ENCODE data around the gene ETV4.

The ETV4 gene

DNA sequence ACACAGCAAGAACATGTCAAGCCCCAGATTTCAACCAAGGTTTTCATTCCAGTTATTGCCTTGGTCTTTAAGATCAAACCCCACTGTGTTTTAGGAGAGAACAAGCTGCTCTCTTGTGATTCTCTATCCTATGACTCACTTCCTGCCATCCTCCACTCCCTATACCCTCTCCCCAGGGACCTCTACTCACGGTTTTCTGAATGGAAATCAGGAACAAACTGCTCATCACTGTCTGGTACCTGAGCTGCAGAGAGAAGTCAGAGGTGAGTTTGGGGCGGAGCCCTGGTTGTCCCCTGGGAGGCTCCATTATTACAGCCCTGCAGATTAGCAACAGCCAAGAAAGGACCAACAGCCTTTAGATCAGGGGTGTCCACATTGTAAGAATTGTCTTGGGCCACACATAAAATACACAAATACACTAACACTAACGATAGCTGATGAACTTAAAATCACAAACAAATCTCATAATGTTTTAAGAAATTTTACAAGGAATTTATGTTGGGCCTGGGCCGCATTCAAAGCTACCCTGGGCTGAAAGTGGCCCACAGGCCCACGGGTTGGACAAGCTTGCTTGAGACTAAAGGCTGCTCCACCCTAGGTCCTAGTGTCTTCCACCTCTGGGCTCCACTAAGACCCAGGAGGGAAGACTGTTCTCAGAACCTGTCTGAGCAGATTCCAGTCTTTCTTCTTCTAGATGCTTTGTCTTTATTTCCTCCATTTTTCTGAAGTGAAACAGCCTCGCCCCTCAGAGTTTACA, 9.7 kb downstream of the ETV4 start:
- no peaks in the 10 kb centered on the region for H3K9me3 ChIP-seq (ENCODE audit: control insufficient read depth, low read length)
- peak; percentile 83 for DNase-seq (ENCODE audit: low read depth)
- no peak overlapping the region for H3K4me3 ChIP-seq (ENCODE audit: low read length)
- H3K9ac ChIP-seq (ENCODE audit: low read length) = no peak overlapping the region
- no peaks in the 10 kb centered on the region for H3K36me3 ChIP-seq (ENCODE audit: control insufficient read depth, insufficient read depth, low read length, severe bottlenecking)
- H3K27me3 ChIP-seq (replicated peaks; ENCODE audit: control insufficient read depth, insufficient read depth, low read length) = no peaks in the 10 kb centered on the region
- H3K4me1 ChIP-seq (ENCODE audit: control insufficient read depth, insufficient read depth, low read length) = peaks cover 15% of the 10 kb centered on the region

DNA sequence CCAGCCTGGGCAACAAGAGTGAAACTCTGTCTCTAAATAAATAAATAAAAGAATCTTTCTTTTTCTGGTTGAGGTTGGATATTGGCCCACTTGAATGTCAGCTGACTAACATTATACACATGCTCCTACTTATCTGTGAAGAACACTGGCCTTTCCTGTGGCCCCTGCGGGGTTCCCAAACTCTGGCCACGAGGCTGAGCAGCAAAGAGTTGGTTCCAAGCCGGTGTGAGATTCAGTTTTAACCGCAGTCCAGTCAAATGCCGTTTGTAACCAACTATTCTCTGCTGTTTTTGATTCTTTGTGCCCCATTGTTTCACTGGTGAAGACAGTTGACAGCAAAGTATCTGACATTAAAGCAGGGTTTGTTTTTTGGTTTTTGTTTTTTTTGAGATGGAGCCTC, 11.2 kb downstream of the ETV4 start:
- H3K4me3 ChIP-seq (ENCODE audit: low read length) = no peak overlapping the region
- no peaks in the 10 kb centered on the region for H3K36me3 ChIP-seq (ENCODE audit: control insufficient read depth, insufficient read depth, low read length, severe bottlenecking)
- no peak overlapping the region for H3K9ac ChIP-seq (ENCODE audit: low read length)
- no peaks in the 10 kb centered on the region for H3K27me3 ChIP-seq (replicated peaks; ENCODE audit: control insufficient read depth, insufficient read depth, low read length)
- no peaks in the 10 kb centered on the region for H3K9me3 ChIP-seq (ENCODE audit: control insufficient read depth, low read length)
- H3K4me1 ChIP-seq (ENCODE audit: control insufficient read depth, insufficient read depth, low read length) = peaks cover 24% of the 10 kb centered on the region
- DNase-seq (ENCODE audit: low read depth) = no peak

GRCh38 chr17:43533699-43534098, 12.4 kb downstream of the ETV4 start:
- Histone ChIP-seq H3K36me3 (ENCODE audit: control insufficient read depth, insufficient read depth, low read length, severe bottlenecking) (no peaks in the 10 kb centered on the region), H3K4me3 (ENCODE audit: low read length) (no peak overlapping the region), H3K9me3 (ENCODE audit: control insufficient read depth, low read length) (no peaks in the 10 kb centered on the region), H3K9ac (ENCODE audit: low read length) (no peak overlapping the region), H3K27me3 (replicated peaks; ENCODE audit: control insufficient read depth, insufficient read depth, low read length) (no peaks in the 10 kb centered on the region), H3K4me1 (ENCODE audit: control insufficient read depth, insufficient read depth, low read length) (peaks cover 30% of the 10 kb centered on the region)
- DNase-seq (ENCODE audit: low read depth) = no peak

- Histone ChIP-seq H3K4me1 (ENCODE audit: control insufficient read depth, insufficient read depth, low read length) (peaks cover 35% of the 10 kb centered on the region), H3K9ac (ENCODE audit: low read length) (no peak overlapping the region), H3K27me3 (replicated peaks; ENCODE audit: control insufficient read depth, insufficient read depth, low read length) (no peaks in the 10 kb centered on the region), H3K4me3 (ENCODE audit: low read length) (no peak overlapping the region), H3K9me3 (ENCODE audit: control insufficient read depth, low read length) (no peaks in the 10 kb centered on the region), H3K36me3 (ENCODE audit: control insufficient read depth, insufficient read depth, low read length, severe bottlenecking) (no peaks in the 10 kb centered on the region)
- DNase-seq (ENCODE audit: low read depth) = no peak
Measured at GRCh38 chr17:43532581-43532980, 13.6 kb downstream of the ETV4 start.

- Histone ChIP-seq H3K9me3 (ENCODE audit: control insufficient read depth, low read length) (no peaks in the 10 kb centered on the region), H3K9ac (ENCODE audit: low read length) (no peak overlapping the region), H3K4me1 (ENCODE audit: control insufficient read depth, insufficient read depth, low read length) (peaks cover 35% of the 10 kb centered on the region), H3K36me3 (ENCODE audit: control insufficient read depth, insufficient read depth, low read length, severe bottlenecking) (peaks cover 3% of the 10 kb centered on the region), H3K4me3 (ENCODE audit: low read length) (no peak overlapping the region), H3K27me3 (replicated peaks; ENCODE audit: control insufficient read depth, insufficient read depth, low read length) (no peaks in the 10 kb centered on the region)
- DNase-seq (ENCODE audit: low read depth) = no peak
Measured at GRCh38 chr17:43531955-43532354, 14.2 kb downstream of the ETV4 start.

DNA sequence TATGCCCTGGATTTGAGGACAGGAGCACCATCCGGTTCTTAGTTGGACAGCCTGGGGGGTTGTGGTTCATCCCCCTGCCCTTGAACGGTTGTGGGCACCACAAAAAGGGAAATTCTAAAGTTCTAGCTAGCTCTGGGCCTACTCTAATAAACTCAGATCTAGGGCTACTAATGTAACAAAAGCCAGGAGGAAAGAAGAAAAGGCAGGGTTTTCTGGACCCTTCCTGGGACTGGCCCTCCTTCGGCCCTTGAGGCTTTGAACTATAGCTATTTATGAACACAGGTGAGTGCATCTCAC, 15.1 kb downstream of the ETV4 start:
- no peak for DNase-seq (ENCODE audit: low read depth)
- Histone ChIP-seq H3K9ac (ENCODE audit: low read length) (no peak overlapping the region), H3K4me1 (ENCODE audit: control insufficient read depth, insufficient read depth, low read length) (peaks cover 33% of the 10 kb centered on the region), H3K27me3 (replicated peaks; ENCODE audit: control insufficient read depth, insufficient read depth, low read length) (no peaks in the 10 kb centered on the region), H3K36me3 (ENCODE audit: control insufficient read depth, insufficient read depth, low read length, severe bottlenecking) (peaks cover 5% of the 10 kb centered on the region), H3K9me3 (ENCODE audit: control insufficient read depth, low read length) (no peaks in the 10 kb centered on the region), H3K4me3 (ENCODE audit: low read length) (no peak overlapping the region)

DNA sequence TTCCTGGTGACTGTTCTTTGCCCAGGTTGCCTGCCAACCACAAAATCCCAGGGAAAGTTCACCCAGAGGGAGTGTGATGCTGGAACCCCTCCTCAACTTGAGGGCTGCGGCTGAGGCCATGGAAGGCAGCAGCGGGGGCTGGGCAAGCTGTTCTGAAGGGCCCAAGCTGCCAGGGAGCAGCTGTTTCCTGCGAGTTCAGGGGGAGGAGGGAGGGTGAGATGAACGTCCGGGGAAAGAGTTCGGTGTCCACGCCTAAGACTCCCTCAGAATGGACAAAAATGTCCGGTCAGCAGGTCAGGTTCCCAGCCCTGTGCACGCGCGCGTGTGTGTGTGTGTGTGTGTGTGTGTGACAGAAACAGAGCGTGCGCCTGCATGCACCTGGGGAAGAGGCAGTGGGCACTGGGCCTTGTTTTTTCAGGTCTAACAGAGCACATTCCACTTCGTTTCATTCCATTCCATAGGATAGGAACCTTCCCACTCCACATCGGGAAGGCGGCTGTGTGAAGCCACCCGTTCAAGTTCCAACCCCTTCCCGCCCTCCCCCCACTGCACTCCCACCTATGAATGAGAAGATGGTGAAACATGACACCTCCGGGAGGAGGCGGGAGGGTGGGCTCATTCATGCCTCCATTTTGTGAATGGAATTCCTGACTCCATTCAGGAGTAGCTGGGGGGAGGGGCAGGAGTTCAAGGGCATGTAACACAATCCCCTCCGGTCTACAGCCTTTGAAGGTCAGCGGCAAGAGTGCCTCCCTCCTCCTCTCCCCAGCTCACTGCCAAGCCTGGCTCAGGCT, 15.7 kb downstream of the ETV4 start:
- DNase-seq (ENCODE audit: low read depth) = peak; percentile 82
- Histone ChIP-seq H3K4me1 (ENCODE audit: control insufficient read depth, insufficient read depth, low read length) (peaks cover 28% of the 10 kb centered on the region), H3K4me3 (ENCODE audit: low read length) (no peak overlapping the region), H3K9ac (ENCODE audit: low read length) (peak overlapping the region; percentile 44), H3K9me3 (ENCODE audit: control insufficient read depth, low read length) (no peaks in the 10 kb centered on the region), H3K36me3 (ENCODE audit: control insufficient read depth, insufficient read depth, low read length, severe bottlenecking) (peaks cover 5% of the 10 kb centered on the region), H3K27me3 (replicated peaks; ENCODE audit: control insufficient read depth, insufficient read depth, low read length) (no peaks in the 10 kb centered on the region)

DNA sequence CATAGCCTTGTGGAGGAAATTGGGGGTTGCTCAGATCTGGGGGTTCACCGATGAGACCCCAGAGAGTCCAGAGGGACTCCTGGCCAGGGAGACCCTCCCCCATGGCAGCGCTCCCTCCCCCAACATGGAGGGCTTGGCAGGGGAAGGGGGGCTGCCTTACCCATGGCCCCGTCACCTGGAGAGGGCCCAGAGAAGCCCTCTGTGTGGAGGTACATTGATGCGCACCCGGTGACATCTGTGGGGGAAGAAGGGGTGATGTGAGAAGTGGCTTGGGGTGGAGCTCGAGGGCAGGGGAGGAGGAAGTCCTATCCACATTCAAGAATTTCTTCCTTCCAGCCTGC, 16.2 kb downstream of the ETV4 start:
- Histone ChIP-seq H3K4me1 (ENCODE audit: control insufficient read depth, insufficient read depth, low read length) (peaks cover 28% of the 10 kb centered on the region), H3K9ac (ENCODE audit: low read length) (peak overlapping the region; percentile 44), H3K27me3 (replicated peaks; ENCODE audit: control insufficient read depth, insufficient read depth, low read length) (no peaks in the 10 kb centered on the region), H3K4me3 (ENCODE audit: low read length) (no peak overlapping the region), H3K36me3 (ENCODE audit: control insufficient read depth, insufficient read depth, low read length, severe bottlenecking) (peaks cover 11% of the 10 kb centered on the region), H3K9me3 (ENCODE audit: control insufficient read depth, low read length) (no peaks in the 10 kb centered on the region)
- no peak for DNase-seq (ENCODE audit: low read depth)

GRCh38 chr17:43528988-43529814, 16.9 kb downstream of the ETV4 start:
- no peaks in the 10 kb centered on the region for H3K9me3 ChIP-seq (ENCODE audit: control insufficient read depth, low read length)
- H3K4me3 ChIP-seq (ENCODE audit: low read length) = no peak overlapping the region
- H3K9ac ChIP-seq (ENCODE audit: low read length) = no peak overlapping the region
- peaks cover 18% of the 10 kb centered on the region for H3K36me3 ChIP-seq (ENCODE audit: control insufficient read depth, insufficient read depth, low read length, severe bottlenecking)
- DNase-seq (ENCODE audit: low read depth) = no peak
- H3K4me1 ChIP-seq (ENCODE audit: control insufficient read depth, insufficient read depth, low read length) = peaks cover 28% of the 10 kb centered on the region
- H3K27me3 ChIP-seq (replicated peaks; ENCODE audit: control insufficient read depth, insufficient read depth, low read length) = no peaks in the 10 kb centered on the region

DNA sequence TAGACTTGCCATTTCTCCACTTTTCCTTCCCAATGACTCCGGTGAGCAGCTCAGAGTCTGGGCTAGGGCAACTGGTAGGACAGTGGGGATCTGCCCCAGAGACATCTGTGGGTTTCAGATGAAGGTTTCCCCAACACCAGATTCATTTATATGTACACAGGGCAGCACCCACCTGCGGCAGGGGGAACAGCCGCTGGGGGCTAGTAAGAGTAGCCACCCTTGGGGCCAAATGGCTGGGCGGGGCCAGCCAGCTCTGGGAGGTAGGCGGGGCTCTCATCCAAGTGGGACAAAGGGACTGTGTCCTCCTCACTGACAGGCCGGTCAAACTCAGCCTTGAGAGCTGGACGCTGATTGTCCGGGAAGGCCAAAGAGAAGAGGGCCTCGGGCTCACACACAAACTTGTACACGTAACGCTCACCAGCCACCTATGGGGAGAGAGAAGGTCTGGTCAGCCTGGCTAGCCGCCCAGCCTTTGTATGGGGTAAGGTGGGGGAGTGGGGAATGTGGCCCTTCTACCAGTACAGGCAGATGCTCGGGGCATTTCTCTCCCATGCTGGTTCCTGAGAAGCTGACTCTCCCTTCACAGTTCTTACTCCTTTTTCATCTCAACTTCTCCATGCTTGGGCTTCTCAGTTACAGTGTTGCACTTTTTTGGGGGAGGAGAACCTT, 17.7 kb downstream of the ETV4 start:
- H3K4me1 ChIP-seq (ENCODE audit: control insufficient read depth, insufficient read depth, low read length) = peaks cover 28% of the 10 kb centered on the region

More for the DNA sequence above, 17.7 kb downstream of the ETV4 start:
- Histone ChIP-seq H3K4me3 (ENCODE audit: low read length) (no peak overlapping the region), H3K9ac (ENCODE audit: low read length) (no peak overlapping the region), H3K9me3 (ENCODE audit: control insufficient read depth, low read length) (no peaks in the 10 kb centered on the region), H3K36me3 (ENCODE audit: control insufficient read depth, insufficient read depth, low read length, severe bottlenecking) (peaks cover 26% of the 10 kb centered on the region), H3K27me3 (replicated peaks; ENCODE audit: control insufficient read depth, insufficient read depth, low read length) (no peaks in the 10 kb centered on the region)
- DNase-seq (ENCODE audit: low read depth) = no peak
